Dermis microvascular lymphatic vessel endothelial cell (primary cell): ENCODE results near the gene GPC5. TPM values are rescaled to one million over a fixed set of nuclear protein-coding genes. Genes with fewer than 3 reads are reported as not detected.
"Not testable (repeated sequence)": the region's sequence is repeated elsewhere in the genome, so short reads cannot be mapped to it uniquely, and the experiment has no call there.

Experiments
- DNase-seq, 2 donors: peaks; one replicate each; pipeline versions ENCODE4 v3.0.0 to v3.0.0-alpha.2; 2010; ENCODE audit warnings: low read depth in 2 of 2
- total RNA-seq: library from RNA; depleted of rRNA; stranded (reverse); fragments of >200 nt; gene quantifications from 2 replicates; pipeline ENCODE4 v1.2.1, GENCODE V29; 2014

GPC5 gene
- total RNA-seq, 1 donor from 2014 or later = 0.51 TPM

- no peak for DNase-seq
Measured at GRCh38 chr13:91368676-91369440, 29.6 kb upstream of the GPC5 start.

- peak in 1 of 2 donors; percentile 21 for DNase-seq
Measured at GRCh38 chr13:91369441-91369831, 29.0 kb upstream of the GPC5 start.

- no peak for DNase-seq
Measured at GRCh38 chr13:91370501-91370900, 27.9 kb upstream of the GPC5 start.

GRCh38 chr13:91372911-91373310, 25.5 kb upstream of the GPC5 start:
- no peak for DNase-seq

GRCh38 chr13:91375116-91375729, 23.2 kb upstream of the GPC5 start:
- peak in 1 of 2 donors; percentile 6 for DNase-seq

- no peak for DNase-seq
Measured at GRCh38 chr13:91381371-91381770, 17.1 kb upstream of the GPC5 start.

GRCh38 chr13:91383836-91384235, 14.6 kb upstream of the GPC5 start:
- no peak for DNase-seq

- DNase-seq = no peak
Measured at GRCh38 chr13:91384896-91385295, 13.5 kb upstream of the GPC5 start.

- no peak for DNase-seq
Measured at GRCh38 chr13:91389186-91389585, 9.2 kb upstream of the GPC5 start.

- no peak for DNase-seq
Measured at GRCh38 chr13:91397595-91397994, 826 bp upstream of the GPC5 start.

- no peak for DNase-seq
Measured at GRCh38 chr13:91399189-91400062, 1.0 kb downstream of the GPC5 start.

GRCh38 chr13:91400063-91400399, 1.6 kb downstream of the GPC5 start:
- no peak for DNase-seq

GRCh38 chr13:91400671-91401070, 2.2 kb downstream of the GPC5 start:
- DNase-seq = no peak

GRCh38 chr13:91401920-91402319, 3.5 kb downstream of the GPC5 start:
- DNase-seq = no peak

GRCh38 chr13:91405240-91405639, 6.8 kb downstream of the GPC5 start:
- DNase-seq = no peak

GRCh38 chr13:91406619-91407018, 8.2 kb downstream of the GPC5 start:
- peak; percentile 5 to 54 for DNase-seq

GRCh38 chr13:91408971-91409370, 10.6 kb downstream of the GPC5 start:
- DNase-seq = no peak

- not testable (repeated sequence) for DNase-seq
Measured at GRCh38 chr13:91416579-91416978, 18.2 kb downstream of the GPC5 start.

GRCh38 chr13:91417660-91418325, 19.4 kb downstream of the GPC5 start:
- no peak for DNase-seq

- DNase-seq = no peak
Measured at GRCh38 chr13:91426913-91427312, 28.5 kb downstream of the GPC5 start.

- not testable (repeated sequence) for DNase-seq
Measured at GRCh38 chr13:91438674-91439073, 40.3 kb downstream of the GPC5 start.

GRCh38 chr13:91450913-91451312, 52.5 kb downstream of the GPC5 start:
- DNase-seq = no peak
